Measurements from ENCODE around the gene TFAP2E.

Gene TFAP2E

GRCh38 chr1:35561297-35561971 is 11.7 kb upstream of the TFAP2E start:
- no peak overlapping the region for H3K27ac Mint-ChIP-seq
- H3K27me3 Mint-ChIP-seq (ENCODE audit: low read depth, poor library complexity), result peaks cover 4% of the 10 kb centered on the region
- H3K36me3 Mint-ChIP-seq (ENCODE audit: low read depth), result peaks cover 5% of the 10 kb centered on the region
- no peak overlapping the region for H3K4me3 Mint-ChIP-seq
- H3K4me1 Mint-ChIP-seq, result peaks cover 33% of the 10 kb centered on the region
- H3K9me3 Mint-ChIP-seq, result no peaks in the 10 kb centered on the region
- TF ChIP-seq CTCF (IDR thresholded peaks at IDR 0.05), result no peak
- no peak for DNase-seq

- Mint-ChIP-seq H3K27ac (no peak overlapping the region), H3K4me3 (no peak overlapping the region), H3K36me3 (ENCODE audit: low read depth) (peaks cover 5% of the 10 kb centered on the region), H3K27me3 (ENCODE audit: low read depth, poor library complexity) (peaks cover 4% of the 10 kb centered on the region), H3K4me1 (peaks cover 29% of the 10 kb centered on the region), H3K9me3 (no peaks in the 10 kb centered on the region)
- no peak for TF ChIP-seq CTCF (IDR thresholded peaks at IDR 0.05)
- no peak for DNase-seq
Observed at GRCh38 chr1:35561972-35562680, 11.0 kb upstream of the TFAP2E start.

GRCh38 chr1:35563166-35563565 is 9.9 kb upstream of the TFAP2E start:
- H3K4me3 Mint-ChIP-seq, result no peak overlapping the region
- H3K27ac Mint-ChIP-seq, result no peak overlapping the region
- TF ChIP-seq CTCF (IDR thresholded peaks at IDR 0.05), result no peak
- H3K9me3 Mint-ChIP-seq, result no peaks in the 10 kb centered on the region
- no peak for DNase-seq
- peaks cover 5% of the 10 kb centered on the region for H3K36me3 Mint-ChIP-seq (ENCODE audit: low read depth)
- H3K4me1 Mint-ChIP-seq, result peaks cover 30% of the 10 kb centered on the region
- peaks cover 4% of the 10 kb centered on the region for H3K27me3 Mint-ChIP-seq (ENCODE audit: low read depth, poor library complexity)

GRCh38 chr1:35564037-35564883 is 8.9 kb upstream of the TFAP2E start:
- DNase-seq, result peak; percentile 87
- Mint-ChIP-seq H3K36me3 (ENCODE audit: low read depth) (peaks cover 5% of the 10 kb centered on the region), H3K4me3 (no peak overlapping the region), H3K9me3 (no peaks in the 10 kb centered on the region), H3K4me1 (peaks cover 19% of the 10 kb centered on the region), H3K27ac (peak overlapping the region; percentile 80), H3K27me3 (ENCODE audit: low read depth, poor library complexity) (peaks cover 11% of the 10 kb centered on the region)
- TF ChIP-seq CTCF (IDR thresholded peaks at IDR 0.05), result peak; percentile 74

- Mint-ChIP-seq H3K4me1 (peaks cover 11% of the 10 kb centered on the region), H3K27me3 (ENCODE audit: low read depth, poor library complexity) (peaks cover 20% of the 10 kb centered on the region), H3K4me3 (no peak overlapping the region), H3K36me3 (ENCODE audit: low read depth) (peaks cover 5% of the 10 kb centered on the region), H3K27ac (no peak overlapping the region), H3K9me3 (no peaks in the 10 kb centered on the region)
- TF ChIP-seq CTCF (IDR thresholded peaks at IDR 0.05), result no peak
- no peak for DNase-seq
Observed at GRCh38 chr1:35564884-35565741, 8.0 kb upstream of the TFAP2E start.
